NCI-H345 treated with DMSO at 0.1 percent for 48 hours (cell line): ENCODE measurements around the gene PACSIN1.

Source experiments
- DNase-seq: peaks from one replicate; lab custom pipeline; 2025; ENCODE audit not compliant: unreplicated experiment; lab: John Stamatoyannopoulos, UW

Gene PACSIN1

GRCh38 chr6:34578445-34579262 lies 112.8 kb downstream of the PACSIN1 start:
- no peak for DNase-seq

- DNase-seq = no peak
Measured at GRCh38 chr6:34580707-34581560, 115.1 kb downstream of the PACSIN1 start.

- no peak for DNase-seq
Measured at GRCh38 chr6:34581561-34581920, 115.7 kb downstream of the PACSIN1 start.

- DNase-seq = no peak
Measured at GRCh38 chr6:34583461-34583860, 117.6 kb downstream of the PACSIN1 start.

- no peak for DNase-seq
Measured at GRCh38 chr6:34583861-34584604, 118.2 kb downstream of the PACSIN1 start.

GRCh38 chr6:34584694-34585093 lies 118.8 kb downstream of the PACSIN1 start:
- DNase-seq = no peak
